ENCODE data around the gene INTS11. TPM values are rescaled to one million over a fixed set of nuclear protein-coding genes. Genes with fewer than 3 reads are reported as not detected.

Gene INTS11
- total and polyA plus RNA-seq, 10 of the 15 experiments (the other 5 are each of a cell fraction or from before 2014, with no cell fraction given), result 2.5 to 117 (median 77.7) TPM

DNA sequence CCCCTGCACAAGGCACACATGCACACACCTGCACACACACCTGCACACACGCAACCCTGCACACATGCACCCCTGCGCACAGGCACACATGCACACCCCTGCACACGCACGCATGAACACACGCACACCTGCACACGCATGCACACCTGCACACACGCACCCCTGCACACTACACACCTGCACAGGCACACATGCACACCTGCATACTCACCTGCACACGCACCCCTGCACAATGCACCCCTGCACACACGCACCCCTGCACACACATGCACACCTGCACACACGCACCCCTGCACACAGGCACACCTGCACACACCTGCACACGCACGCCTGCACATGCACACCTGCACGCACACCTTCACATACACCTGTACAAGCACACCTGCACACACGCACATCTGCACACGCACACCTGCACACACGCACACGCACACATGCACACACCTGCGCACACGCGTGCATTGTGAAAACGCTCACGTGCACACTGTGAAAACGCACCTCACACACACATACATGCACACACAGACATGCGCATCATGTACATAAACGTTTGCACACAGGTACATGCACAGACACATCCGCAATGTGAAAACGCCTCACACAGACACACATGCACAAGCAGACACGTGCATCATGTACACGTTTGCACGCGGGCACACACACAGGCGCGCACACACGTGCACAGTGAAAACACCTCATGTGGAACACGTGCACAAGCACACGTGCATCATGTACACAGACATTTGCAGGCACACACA, 16.5 kb upstream of the INTS11 start:
- FAIRE-seq, result no peak
- H3K4me2 ChIP-seq (ENCODE audit: control insufficient read depth, insufficient read depth), result no peak overlapping the region
- ChIA-PET POLR2A (no interaction called here), RAD21 (ENCODE audit: unreplicated experiment) (no interaction called here), SMC1A (ENCODE audit: uncharacterized antibody, unreplicated experiment) (no interaction called here), CTCF (no interaction called here)
- H3K9ac ChIP-seq (ENCODE audit: control insufficient read depth, insufficient read depth, low read length), result no peak overlapping the region
- no peak overlapping the region for H2AFZ ChIP-seq (ENCODE audit: control insufficient read depth, low read depth, low read length)
- H3K9me3 ChIP-seq (replicated peaks; ENCODE audit: control insufficient read depth, insufficient read depth, low read length), result no peaks in the 10 kb centered on the region
- WGBS (ENCODE audit: insufficient coverage, insufficient replicate concordance, low lambda C conversion rate, missing lambda C conversion rate), result 94% methylated on average over 36 of the region's 36 CpGs
- H3K79me2 ChIP-seq (ENCODE audit: control insufficient read depth, insufficient read depth, low read length), result no peaks in the 10 kb centered on the region; the same call in 1 of the 2 replicates
- no peak for TF ChIP-seq NFYA (IDR thresholded peaks at IDR 0.05; ENCODE audit: borderline replicate concordance, low read depth, low read length)
- TF ChIP-seq POLR2A (IDR thresholded peaks at IDR 0.05; ENCODE audit: low read depth, low read length), result peak; percentile 30; the same call in 1 of the 2 replicates
- TF ChIP-seq TCF3 (IDR thresholded peaks at IDR 0.05; ENCODE audit: borderline replicate concordance, insufficient read depth, low read depth, low read length), result 0 out of 2 replicates have a peak, but pooled peaks have one; percentile 20
- TF ChIP-seq BRCA1 (IDR thresholded peaks at IDR 0.05; ENCODE audit: low read depth, low read length), result no peak
- no peak overlapping the region for H3K4me3 ChIP-seq
- peaks cover 0 to 5% of the 10 kb centered on the region in 2 experiments for H3K36me3 ChIP-seq (ENCODE audit: control insufficient read depth in 2 of 2, insufficient read depth in 2 of 2, low read length in 1 of 2)
- H3K4me1 ChIP-seq (ENCODE audit: control insufficient read depth, insufficient read depth, low read length), result no peaks in the 10 kb centered on the region
- no TSS peak for BruUV-seq (replicated peaks)
- no peaks in the 10 kb centered on the region for H3K27me3 ChIP-seq (replicated peaks in 1 of 2; ENCODE audit: control insufficient read depth in 2 of 2, insufficient read depth in 2 of 2, low read length in 1 of 2)
- DNase-seq (ENCODE audit: low read depth, low spot score), result no peak
- intact Hi-C loops (cut with micrococcal nuclease; ENCODE audit: unreplicated experiment), result no loop called here
- no peaks in the 10 kb centered on the region for H4K20me1 ChIP-seq (ENCODE audit: control insufficient read depth, insufficient read depth)
- ATAC-seq, result no peak
- in situ Hi-C loops (cut with MboI), result no loop called here
- no peak overlapping the region for H3K27ac ChIP-seq (ENCODE audit: control insufficient read depth, insufficient read depth)

DNA sequence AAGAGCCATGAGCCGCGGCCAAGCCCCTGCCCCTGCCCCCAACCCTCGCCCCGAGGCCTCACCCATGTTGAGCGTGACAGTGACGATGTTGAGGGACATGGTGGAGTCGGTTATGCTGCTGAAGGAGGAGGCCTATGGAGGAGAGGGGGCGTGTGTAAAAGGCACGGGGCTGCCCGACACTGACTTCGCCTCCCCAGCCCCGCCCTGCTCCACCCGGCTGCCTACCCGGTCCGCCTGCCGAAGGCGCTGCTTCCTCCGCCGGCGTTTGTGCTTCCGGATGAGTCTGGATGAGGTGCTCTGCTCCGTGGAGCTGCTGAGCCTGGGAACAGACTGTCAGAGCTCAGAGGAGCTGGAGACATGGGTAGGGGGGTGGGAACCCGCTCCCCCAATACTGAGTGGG, 15.7 kb upstream of the INTS11 start:
- H3K27me3 ChIP-seq (replicated peaks in 1 of 2; ENCODE audit: control insufficient read depth in 2 of 2, insufficient read depth in 2 of 2, low read length in 1 of 2), result no peaks in the 10 kb centered on the region
- intact Hi-C loops (cut with micrococcal nuclease; ENCODE audit: unreplicated experiment), result no loop called here
- H3K9me3 ChIP-seq (replicated peaks; ENCODE audit: control insufficient read depth, insufficient read depth, low read length), result no peaks in the 10 kb centered on the region
- in situ Hi-C loops (cut with MboI), result no loop called here
- ATAC-seq, result no peak
- H3K4me3 ChIP-seq, result no peak overlapping the region
- H3K9ac ChIP-seq (ENCODE audit: control insufficient read depth, insufficient read depth, low read length), result no peak overlapping the region
- H3K4me1 ChIP-seq (ENCODE audit: control insufficient read depth, insufficient read depth, low read length), result no peaks in the 10 kb centered on the region
- no peaks in the 10 kb centered on the region for H4K20me1 ChIP-seq (ENCODE audit: control insufficient read depth, insufficient read depth)
- no peak overlapping the region for H3K27ac ChIP-seq (ENCODE audit: control insufficient read depth, insufficient read depth)
- TF ChIP-seq SMAD1 (IDR thresholded peaks at IDR 0.05; ENCODE audit: low read depth, partially characterized antibody), result no peak
- TF ChIP-seq RAD21 (IDR thresholded peaks at IDR 0.05; ENCODE audit: insufficient read depth, low read depth, low read length), result no peak
- SMC1A ChIA-PET (ENCODE audit: uncharacterized antibody, unreplicated experiment), result no interaction called here
- no peak overlapping the region for H3K4me2 ChIP-seq (ENCODE audit: control insufficient read depth, insufficient read depth)
- H2AFZ ChIP-seq (ENCODE audit: control insufficient read depth, low read depth, low read length), result no peak overlapping the region
- POLR2A ChIA-PET, result no interaction called here
- CTCF ChIA-PET, result no interaction called here
- no peak for FAIRE-seq
- DNase-seq (ENCODE audit: low read depth, low spot score), result no peak
- RAD21 ChIA-PET (ENCODE audit: unreplicated experiment), result no interaction called here
- 95% methylated on average over 23 of the region's 23 CpGs for WGBS (ENCODE audit: insufficient coverage, insufficient replicate concordance, low lambda C conversion rate, missing lambda C conversion rate)
- H3K79me2 ChIP-seq (ENCODE audit: control insufficient read depth, insufficient read depth, low read length), result no peaks in the 10 kb centered on the region
- no TSS peak for BruUV-seq (replicated peaks)
- peaks cover 0 to 5% of the 10 kb centered on the region in 2 experiments for H3K36me3 ChIP-seq (ENCODE audit: control insufficient read depth in 2 of 2, insufficient read depth in 2 of 2, low read length in 1 of 2)
